H1 (cell line): Measurements from ENCODE around the gene ERO1A. TPM values are rescaled to one million over a fixed set of nuclear protein-coding genes. Genes with fewer than 3 reads are reported as not detected.

Source experiments
- CTCF ChIA-PET: fragments of 300-600 bp; sonication (Branson Sonifier 250); formaldehyde crosslinking; loops from one replicate; lab custom pipeline; 2021; ENCODE audit not compliant: partially characterized antibody; lab: Charles Lee
- POLR2A ChIA-PET: fragments of 300-600 bp; sonication (Branson Sonifier 250); formaldehyde crosslinking; loops from one replicate; lab custom pipeline; 2021; ENCODE audit warnings: inconsistent platforms; ENCODE audit not compliant: partially characterized antibody; lab: Charles Lee
- DNase-seq, 2 experiments: peaks; one replicate each; pipeline versions ENCODE4 v3.0.0 to v3.0.0-alpha.2; 2010 to 2022; ENCODE audit warnings: low spot score in 2 of 2, low read depth in 1 of 2, mixed read lengths in 1 of 2
- FAIRE-seq: peaks from 2 replicates; lab custom pipeline; 2011; peaks lifted over from hg19 to GRCh38; lab: Jason Lieb, UNC
- H2AFZ ChIP-seq: 2 replicates; pipeline ENCODE4 v1.8.1; 2012; ENCODE audit warnings: low read length, inconsistent platforms
- H2AK5ac ChIP-seq: 2 replicates; pipeline ENCODE4 v1.6.1; 2013; ENCODE audit warnings: low read depth, low read length
- H2BK120ac ChIP-seq: replicated peaks from 2 replicates; pipeline ENCODE3; 2013; ENCODE audit warnings: low read depth, low read length, inconsistent platforms
- H2BK12ac ChIP-seq: 2 replicates; pipeline ENCODE4 v1.6.1; 2013; ENCODE audit warnings: low read depth, low read length
- H2BK15ac ChIP-seq: 2 replicates; pipeline ENCODE4 v1.6.1; 2013; ENCODE audit warnings: low read length
- H2BK20ac ChIP-seq: 2 replicates; pipeline ENCODE4 v1.6.1; 2013; ENCODE audit warnings: low read length
- H2BK5ac ChIP-seq: 2 replicates; pipeline ENCODE4 v1.6.1; 2013; ENCODE audit warnings: low read depth, low read length
- H3K14ac ChIP-seq: 2 replicates; pipeline ENCODE4 v1.6.1; 2013; ENCODE audit warnings: inconsistent platforms; ENCODE audit not compliant: insufficient read length
- H3K18ac ChIP-seq: 2 replicates; pipeline ENCODE4 v1.6.1; 2013; ENCODE audit warnings: low read length; ENCODE audit errors: extremely low read depth
- H3K23ac ChIP-seq: 2 replicates; pipeline ENCODE4 v1.6.1; 2013; ENCODE audit warnings: inconsistent platforms; ENCODE audit not compliant: insufficient read length
- H3K23me2 ChIP-seq: 2 replicates; pipeline ENCODE4 v1.6.1; 2013; ENCODE audit warnings: low read depth, low read length
- H3K27ac ChIP-seq: 2 replicates; pipeline ENCODE4 v1.6.1; 2011; ENCODE audit warnings: low read depth, low read length, inconsistent platforms
- H3K27me3 ChIP-seq, 4 experiments: replicated peaks in 1 of 4; 1 replicate in 1 of 4; 2 replicates in 3 of 4; pipeline versions ENCODE4 v1.6.1 to v1.8.1; 2011 to 2013; ENCODE audit warnings: low read length in 3 of 4, mild to moderate bottlenecking in 3 of 4, inconsistent platforms in 2 of 4, mixed read lengths in 2 of 4, moderate library complexity in 1 of 4; ENCODE audit not compliant: control insufficient read depth in 3 of 4, insufficient read depth in 3 of 4; ENCODE audit errors: extremely low read depth in 1 of 4
- H3K36me3 ChIP-seq, 4 experiments: 2 replicates each; pipeline versions ENCODE4 v1.6.1 to v1.8.1; 2011 to 2013; ENCODE audit warnings: mild to moderate bottlenecking in 4 of 4, low read length in 3 of 4, moderate library complexity in 2 of 4, control low read depth in 1 of 4, inconsistent platforms in 1 of 4; ENCODE audit not compliant: insufficient read depth in 4 of 4, control insufficient read depth in 2 of 4
- H3K4ac ChIP-seq: replicated peaks from 2 replicates; pipeline ENCODE3; 2013; ENCODE audit warnings: low read length, low read depth, mixed read lengths, inconsistent platforms; ENCODE audit not compliant: insufficient read length
- H3K4me1 ChIP-seq, 4 experiments: replicated peaks in 1 of 4; 1 replicate in 1 of 4; 2 replicates in 3 of 4; pipeline versions ENCODE4 v1.6.1 to v1.8.1; 2011 to 2013; ENCODE audit warnings: low read length in 3 of 4, inconsistent platforms in 2 of 4, mixed read lengths in 1 of 4; ENCODE audit not compliant: insufficient read depth in 4 of 4, control insufficient read depth in 3 of 4
- H3K4me2 ChIP-seq, 2 experiments: 2 replicates each; pipeline versions ENCODE4 v1.6.1 to v1.8.1; 2011 to 2013; ENCODE audit warnings: low read depth in 2 of 2, low read length in 2 of 2, control low read depth in 1 of 2, inconsistent platforms in 1 of 2, mild to moderate bottlenecking in 1 of 2; ENCODE audit not compliant: insufficient read depth in 1 of 2
- H3K4me3 ChIP-seq, 4 experiments: fragments of 200-600, 300-600 bp in 1 of 4; sonication (generic), shearing (Covaris generic), sonication (Bioruptor Twin) in 1 of 4; 2 replicates each; pipeline versions ENCODE4 v1.5.1 to v1.8.1; 2011 to 2016; ENCODE audit warnings: low read length in 4 of 4, low read depth in 3 of 4, control low read depth in 2 of 4, inconsistent platforms in 2 of 4, mild to moderate bottlenecking in 2 of 4, mixed read lengths in 1 of 4, moderate library complexity in 1 of 4; ENCODE audit not compliant: insufficient read depth in 2 of 4; ENCODE audit errors: extremely low read depth in 1 of 4
- H3K56ac ChIP-seq: replicated peaks from 2 replicates; pipeline ENCODE3; 2013; ENCODE audit warnings: low read depth, mild to moderate bottlenecking, mixed read lengths, low read length, inconsistent platforms; ENCODE audit not compliant: insufficient read length
- H3K79me1 ChIP-seq: 2 replicates; pipeline ENCODE4 v1.6.1; 2013; ENCODE audit warnings: low read depth, low read length, control low read depth
- H3K79me2 ChIP-seq, 2 experiments: 2 replicates each; pipeline versions ENCODE4 v1.6.1 to v1.8.1; 2012 to 2013; ENCODE audit warnings: low read length in 2 of 2, mild to moderate bottlenecking in 2 of 2, inconsistent platforms in 1 of 2; ENCODE audit not compliant: insufficient read depth in 2 of 2, control insufficient read depth in 1 of 2
- H3K9ac ChIP-seq, 4 experiments: replicated peaks in 1 of 4; 1 replicate in 1 of 4; 2 replicates in 3 of 4; pipeline versions ENCODE4 v1.6.1 to v1.8.1; 2011 to 2013; ENCODE audit warnings: low read depth in 3 of 4, low read length in 3 of 4, control low read depth in 2 of 4, mild to moderate bottlenecking in 2 of 4, moderate library complexity in 2 of 4, inconsistent platforms in 1 of 4; ENCODE audit errors: extremely low read depth in 1 of 4
- H3K9me3 ChIP-seq, 2 experiments: 2 replicates each; pipeline versions ENCODE4 v1.6.1 to v1.8.1; 2012 to 2013; ENCODE audit warnings: mild to moderate bottlenecking in 2 of 2, moderate library complexity in 2 of 2, control low read depth in 1 of 2, inconsistent platforms in 1 of 2, low read depth in 1 of 2, low read length in 1 of 2, mixed read lengths in 1 of 2; ENCODE audit not compliant: insufficient read depth in 2 of 2
- H4K20me1 ChIP-seq, 2 experiments: replicated peaks in 1 of 2; 2 replicates each; pipeline versions ENCODE3 to v1.8.1; 2011 to 2013; ENCODE audit warnings: inconsistent platforms in 2 of 2, low read length in 2 of 2, mild to moderate bottlenecking in 1 of 2; ENCODE audit not compliant: insufficient read depth in 2 of 2, control insufficient read depth in 1 of 2
- H4K5ac ChIP-seq: 2 replicates; pipeline ENCODE4 v1.6.1; 2013; ENCODE audit warnings: low read length, low read depth, mixed read lengths, inconsistent platforms; ENCODE audit not compliant: insufficient read length
- H4K8ac ChIP-seq: 2 replicates; pipeline ENCODE4 v1.8.0; 2013; ENCODE audit warnings: mild to moderate bottlenecking, moderate library complexity, low read length, inconsistent platforms; ENCODE audit not compliant: insufficient read depth; ENCODE audit errors: extremely low read depth
- H4K91ac ChIP-seq: replicated peaks from 2 replicates; pipeline ENCODE3; 2013; ENCODE audit warnings: low read length, mixed read lengths, inconsistent platforms; ENCODE audit not compliant: insufficient read length
- ASH2L ChIP-seq: fragments of 200-600, 300-600 bp; sonication (generic); IDR thresholded peaks from one replicate; pipeline ENCODE4 v1.7.1; 2017; ENCODE audit warnings: low read length
- CREB1 ChIP-seq: IDR thresholded peaks from 2 replicates; pipeline ENCODE4 v1.6.1; 2012; ENCODE audit warnings: inconsistent platforms
- HDAC2 ChIP-seq, 2 experiments: fragments of 300-600 bp in 1 of 2; sonication (generic) in 1 of 2; IDR thresholded peaks; 2 replicates each; pipeline ENCODE4 v1.6.1; 2011 to 2012; ENCODE audit warnings: low read depth in 2 of 2, low read length in 2 of 2, mild to moderate bottlenecking in 2 of 2, moderate library complexity in 2 of 2, borderline replicate concordance in 1 of 2, inconsistent platforms in 1 of 2
- HDAC6 ChIP-seq: IDR thresholded peaks from one replicate; pipeline ENCODE4 v1.7.1; 2012; ENCODE audit warnings: low read depth, mild to moderate bottlenecking, inconsistent platforms, low read length, moderate library complexity
- PHF8 ChIP-seq: fragments of 200-600 bp; sonication (generic); conservative IDR thresholded peaks from 2 replicates; pipeline ENCODE4 v1.7.1; 2012; ENCODE audit warnings: low read depth, mild to moderate bottlenecking, inconsistent platforms, low read length, moderate library complexity
- RAD21 ChIP-seq, 2 experiments: IDR thresholded peaks in 1 of 2; conservative IDR thresholded peaks in 1 of 2; 2 replicates each; pipeline ENCODE4 v1.6.1; 2011; ENCODE audit warnings: low read depth in 2 of 2, low read length in 2 of 2, improper control_type of control experiment in 1 of 2, inconsistent platforms in 1 of 2, mild to moderate bottlenecking in 1 of 2, moderate library complexity in 1 of 2
- RFX5 ChIP-seq: IDR thresholded peaks from 2 replicates; pipeline ENCODE4 v1.6.1; 2011; ENCODE audit warnings: low read depth, low read length, improper control_type of control experiment, borderline replicate concordance
- RXRA ChIP-seq: IDR thresholded peaks from 2 replicates; pipeline ENCODE4 v1.6.1; 2011; ENCODE audit warnings: low read depth, mild to moderate bottlenecking, low read length, moderate library complexity; ENCODE audit not compliant: insufficient read depth
- WGBS, 2 experiments: shearing (Covaris generic) in 1 of 2; methylation state at CpG; one replicate each; pipeline versions ENCODE4 v1.1.6 to v1.1.7; 2013 to 2015; ENCODE audit warnings: low lambda C conversion rate in 2 of 2, mixed read lengths in 2 of 2, inconsistent platforms in 1 of 2, low coverage in 1 of 2, missing lambda C conversion rate in 1 of 2; ENCODE audit not compliant: insufficient replicate concordance in 2 of 2, insufficient coverage in 1 of 2, insufficient read length in 1 of 2; ENCODE audit errors: extremely low coverage in 1 of 2, missing lambda C conversion rate in 1 of 2; 5-methylcytosine and 5-hydroxymethylcytosine counted together
- polyA plus RNA-seq, 7 experiments: library from polyadenylated mRNA; depleted of rRNA in 3 of 7; stranded (reverse) in 5 of 7; unstranded in 2 of 7; fragments of >200 nt in 5 of 7; fragments of 200-250 nt in 2 of 7; gene quantifications; 1 replicate in 5 of 7; 2 replicates in 1 of 7; 4 replicates in 1 of 7; pipeline versions ENCODE4 v1.2.1 to v1.2.3, GENCODE V29; 2011 to 2013; ENCODE audit warnings: missing spikeins in 2 of 7, mixed read lengths in 2 of 7
- total RNA-seq: library from RNA; stranded (reverse); fragmentation: NEBNext Ultra II Directional; extraction: Animal tissue kit (Norgen Biotek cat#: 25700); gene quantifications from 2 replicates; pipeline ENCODE4 v1.2.1, GENCODE V29; 2021

The ERO1A gene
- total and polyA plus RNA-seq, 2 of the 8 experiments (the other 6 are each of a cell fraction or from before 2014, with no cell fraction given): 15.7 to 42.0 TPM

GRCh38 chr14:52693532-52693931, 1.8 kb downstream of the ERO1A start:
- H4K20me1 ChIP-seq: peaks cover 0 to 6% of the 10 kb centered on the region in 2 experiments
- H3K4me2 ChIP-seq: no peak overlapping the region
- no peaks in the 10 kb centered on the region for H3K27me3 ChIP-seq
- no peak overlapping the region for H2BK12ac ChIP-seq
- peaks cover 6% of the 10 kb centered on the region; the same call in 1 of the 2 replicates for H3K23me2 ChIP-seq
- H3K4ac ChIP-seq: no peak overlapping the region
- H4K91ac ChIP-seq: no peak overlapping the region
- no peak for DNase-seq
- ChIA-PET CTCF (no interaction called here), POLR2A (interaction anchor here (1.3 to 1.9 kb wide), 2 partner anchors 13 to 14 kb away, joined by 4 to 6 read pairs; no protein-coding TSS in a partner anchor)
- H2AFZ ChIP-seq: no peak overlapping the region
- H3K56ac ChIP-seq: no peak overlapping the region
- no peak overlapping the region for H4K5ac ChIP-seq
- H4K8ac ChIP-seq: no peak overlapping the region
- 95% methylated on average over 7 of the region's 7 CpGs; no CpG with 5 or more reads in 1 of the 2 experiments for WGBS, 2 experiments
- no peaks in the 10 kb centered on the region for H3K9me3 ChIP-seq
- TF ChIP-seq HDAC2 (IDR thresholded peaks at IDR 0.05; ENCODE audit: borderline replicate concordance in 1 of 2, low read depth in 2 of 2, low read length in 2 of 2) (no peak), RXRA (no peak), PHF8 (no peak), ASH2L (no peak), CREB1 (no peak), RFX5 (no peak), HDAC6 (no peak), RAD21 (IDR thresholded peaks at IDR 0.05 in 1 of 2, conservative IDR thresholded peaks at IDR 0.05 in 1 of 2; ENCODE audit: low read depth in 2 of 2, low read length in 2 of 2) (no peak)
- H2AK5ac ChIP-seq: no peak overlapping the region
- peaks cover 0 to 53% of the 10 kb centered on the region in 2 experiments; a peak in 2 of 4 replicates for H3K79me2 ChIP-seq
- H3K4me1 ChIP-seq: peaks cover 0 to 3% (median 0%) of the 10 kb centered on the region in 4 experiments; a peak in 2 of 7 replicates
- H2BK120ac ChIP-seq: no peak overlapping the region
- H2BK20ac ChIP-seq: no peak overlapping the region
- no peak overlapping the region for H3K18ac ChIP-seq
- no peak for FAIRE-seq
- H3K14ac ChIP-seq: no peak overlapping the region
- no peaks in the 10 kb centered on the region for H3K79me1 ChIP-seq
- no peak overlapping the region for H2BK15ac ChIP-seq
- no peak overlapping the region for H3K9ac ChIP-seq
- no peak overlapping the region for H3K23ac ChIP-seq
- no peak overlapping the region for H2BK5ac ChIP-seq
- no peaks in the 10 kb centered on the region for H3K36me3 ChIP-seq
- no peak overlapping the region; a peak in 1 of 8 replicates for H3K4me3 ChIP-seq
- H3K27ac ChIP-seq: no peak overlapping the region
